OCI-LY3 (cell line): ENCODE results near the gene MS4A15.

Source experiments
- H2AFZ ChIP-seq: fragments of 200-600, 300-600 bp; shearing (Covaris generic); 2 replicates; pipeline ENCODE4 v1.6.0; 2014; ENCODE audit warnings: antibody characterized with exemption, low read depth, low read length
- H3K27ac ChIP-seq: fragments of 200-600, 300-600 bp; sonication (generic); 2 replicates; pipeline ENCODE4 v1.5.1; 2014; ENCODE audit warnings: mild to moderate bottlenecking, low read length, moderate library complexity, mixed read lengths
- H3K27me3 ChIP-seq: fragments of 200-600, 300-600 bp; sonication (generic); 2 replicates; pipeline ENCODE4 v1.6.1; 2014; ENCODE audit warnings: low read depth, low read length, mixed read lengths
- H3K36me3 ChIP-seq: fragments of 200-600, 300-600 bp; sonication (generic); replicated peaks from 2 replicates; pipeline ENCODE3; 2014; ENCODE audit warnings: low read depth, low read length, mixed read lengths
- H3K4me1 ChIP-seq: fragments of 300-600, 200-600 bp; sonication (generic); 2 replicates; pipeline ENCODE4 v1.6.1; 2014; ENCODE audit warnings: low read length, mixed read lengths
- H3K4me2 ChIP-seq: fragments of 200-600, 300-600 bp; sonication (generic); 2 replicates; pipeline ENCODE4 v1.6.1; 2014; ENCODE audit warnings: low read length, mixed read lengths
- H3K4me3 ChIP-seq: fragments of 300-600, 200-600 bp; sonication (generic); 2 replicates; pipeline ENCODE4 v1.5.1; 2014; ENCODE audit warnings: antibody characterized with exemption, mild to moderate bottlenecking, low read length, moderate library complexity
- H3K79me2 ChIP-seq: fragments of 300-600, 200-600 bp; shearing (Covaris generic); 2 replicates; pipeline ENCODE4 v1.6.1; 2014; ENCODE audit warnings: mild to moderate bottlenecking, low read length, mixed read lengths
- H3K9ac ChIP-seq: fragments of 300-600, 200-600 bp; shearing (Covaris generic); 2 replicates; pipeline ENCODE4 v1.6.0; 2014; ENCODE audit warnings: mild to moderate bottlenecking, low read length, moderate library complexity
- H3K9me3 ChIP-seq: fragments of 200-600, 300-600 bp; shearing (Covaris generic); 2 replicates; pipeline ENCODE4 v1.6.1; 2014; ENCODE audit warnings: low read length, mixed read lengths; ENCODE audit not compliant: insufficient read depth
- H4K20me1 ChIP-seq: fragments of 200-600, 300-600 bp; sonication (generic); 2 replicates; pipeline ENCODE4 v1.6.1; 2016; ENCODE audit warnings: low read length, mixed read lengths; ENCODE audit not compliant: insufficient read depth
- CTCF ChIP-seq: fragments of 200-600, 300-600 bp; sonication (generic); IDR thresholded peaks from 2 replicates; pipeline ENCODE4 v1.5.1; 2014; ENCODE audit warnings: antibody characterized with exemption, low read length, low read depth
- EZH2phosphoT487 ChIP-seq: fragments of 200-600 bp; shearing (Covaris generic); IDR thresholded peaks from 2 replicates; pipeline ENCODE4 v1.6.1; 2018; ENCODE audit warnings: antibody characterized with exemption, mixed run types, low read depth

MS4A15 gene

DNA sequence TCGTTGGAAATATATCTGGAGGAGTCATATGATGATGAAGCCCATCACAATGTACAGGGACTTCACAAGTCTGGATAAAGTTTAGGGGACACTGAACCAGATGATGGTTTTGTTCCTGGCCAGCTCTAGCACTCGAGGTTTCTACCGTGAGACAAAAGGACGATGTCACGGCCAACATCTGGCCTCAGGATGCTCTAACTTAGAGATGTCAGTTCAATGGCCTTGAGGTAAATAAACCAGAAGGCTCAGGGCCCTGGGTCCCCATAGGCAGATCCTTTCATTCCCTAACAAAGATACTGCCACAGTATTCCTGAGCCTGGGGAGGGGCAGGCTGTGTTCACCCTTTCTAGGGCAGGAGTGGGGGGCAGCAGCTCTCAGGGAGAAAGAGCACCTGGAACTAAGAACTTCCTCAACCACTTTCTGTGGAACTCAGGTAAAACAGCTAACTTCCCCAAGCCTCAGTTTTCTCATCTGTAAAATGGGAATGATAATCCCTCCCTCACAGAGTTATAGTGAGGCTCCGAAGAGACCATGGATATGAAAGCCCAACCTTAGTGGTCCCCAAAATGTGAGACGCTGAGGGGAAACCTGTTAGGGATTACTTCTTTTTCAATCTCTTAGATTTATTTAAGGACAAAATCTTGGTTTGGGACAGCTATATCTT, 46.7 kb downstream of the MS4A15 start:
- H3K4me1 ChIP-seq = no peaks in the 10 kb centered on the region
- TF ChIP-seq EZH2phosphoT487 = no peak
- TF ChIP-seq CTCF = no peak
- H3K27me3 ChIP-seq = peaks cover 22% of the 10 kb centered on the region
- no peak overlapping the region for H3K4me2 ChIP-seq
- no peaks in the 10 kb centered on the region for H4K20me1 ChIP-seq
- no peaks in the 10 kb centered on the region for H3K36me3 ChIP-seq
- no peak overlapping the region for H3K9ac ChIP-seq
- H3K4me3 ChIP-seq = no peak overlapping the region
- no peaks in the 10 kb centered on the region for H3K79me2 ChIP-seq
- H2AFZ ChIP-seq = no peak overlapping the region
- H3K27ac ChIP-seq = no peak overlapping the region
- no peaks in the 10 kb centered on the region for H3K9me3 ChIP-seq

DNA sequence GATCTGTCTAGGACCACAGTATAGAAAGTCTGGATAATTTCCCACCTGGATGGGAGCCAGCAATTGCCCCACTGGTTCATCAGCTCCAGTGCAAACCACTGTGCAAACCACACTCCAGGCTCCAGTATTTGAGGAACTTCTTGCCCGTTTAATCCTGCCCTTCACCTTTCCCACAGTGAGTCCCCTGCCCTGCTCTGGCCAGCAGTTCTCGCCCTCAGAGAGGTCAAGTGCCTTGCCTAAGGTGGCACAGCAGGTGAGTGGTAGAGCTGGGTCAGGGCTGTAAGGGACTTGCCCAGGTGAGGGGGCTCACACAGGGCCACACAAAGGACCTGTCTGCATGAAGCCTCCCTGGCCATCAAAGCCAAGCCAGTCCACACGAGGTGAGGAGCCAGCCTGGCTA, 52.6 kb downstream of the MS4A15 start:
- no peak overlapping the region for H3K4me2 ChIP-seq
- no peaks in the 10 kb centered on the region; the same call in 1 of the 2 replicates for H3K4me1 ChIP-seq
- no peaks in the 10 kb centered on the region for H3K36me3 ChIP-seq
- no peak for TF ChIP-seq CTCF
- TF ChIP-seq EZH2phosphoT487 = no peak
- H3K4me3 ChIP-seq = no peak overlapping the region
- no peak overlapping the region for H3K27ac ChIP-seq
- H2AFZ ChIP-seq = no peak overlapping the region
- no peaks in the 10 kb centered on the region for H3K79me2 ChIP-seq
- H3K27me3 ChIP-seq = no peaks in the 10 kb centered on the region
- H4K20me1 ChIP-seq = no peaks in the 10 kb centered on the region
- no peak overlapping the region for H3K9ac ChIP-seq
- peaks cover 5% of the 10 kb centered on the region; the same call in 1 of the 2 replicates for H3K9me3 ChIP-seq

GRCh38 chr11:60809691-60810090, 53.0 kb downstream of the MS4A15 start:
- H4K20me1 ChIP-seq = no peaks in the 10 kb centered on the region
- no peaks in the 10 kb centered on the region for H3K79me2 ChIP-seq
- H3K36me3 ChIP-seq = no peaks in the 10 kb centered on the region
- peaks cover 5% of the 10 kb centered on the region; the same call in 1 of the 2 replicates for H3K9me3 ChIP-seq
- H3K27ac ChIP-seq = no peak overlapping the region
- no peak overlapping the region for H3K4me3 ChIP-seq
- no peak overlapping the region for H3K4me2 ChIP-seq
- no peaks in the 10 kb centered on the region; the same call in 1 of the 2 replicates for H3K4me1 ChIP-seq
- TF ChIP-seq CTCF (no peak), EZH2phosphoT487 (no peak)
- H2AFZ ChIP-seq = no peak overlapping the region
- no peak overlapping the region for H3K9ac ChIP-seq
- no peaks in the 10 kb centered on the region for H3K27me3 ChIP-seq

GRCh38 chr11:60810151-60810550, 53.5 kb downstream of the MS4A15 start:
- Histone ChIP-seq H3K4me2 (no peak overlapping the region), H3K4me1 (no peaks in the 10 kb centered on the region; the same call in 1 of the 2 replicates), H3K9me3 (peaks cover 5% of the 10 kb centered on the region; the same call in 1 of the 2 replicates), H3K79me2 (no peaks in the 10 kb centered on the region), H2AFZ (no peak overlapping the region), H3K36me3 (no peaks in the 10 kb centered on the region), H3K27me3 (no peaks in the 10 kb centered on the region), H3K27ac (no peak overlapping the region), H4K20me1 (no peaks in the 10 kb centered on the region), H3K9ac (no peak overlapping the region), H3K4me3 (no peak overlapping the region)
- TF ChIP-seq CTCF = no peak
